Measurements from ENCODE around the gene CAMK1D.

DNA sequence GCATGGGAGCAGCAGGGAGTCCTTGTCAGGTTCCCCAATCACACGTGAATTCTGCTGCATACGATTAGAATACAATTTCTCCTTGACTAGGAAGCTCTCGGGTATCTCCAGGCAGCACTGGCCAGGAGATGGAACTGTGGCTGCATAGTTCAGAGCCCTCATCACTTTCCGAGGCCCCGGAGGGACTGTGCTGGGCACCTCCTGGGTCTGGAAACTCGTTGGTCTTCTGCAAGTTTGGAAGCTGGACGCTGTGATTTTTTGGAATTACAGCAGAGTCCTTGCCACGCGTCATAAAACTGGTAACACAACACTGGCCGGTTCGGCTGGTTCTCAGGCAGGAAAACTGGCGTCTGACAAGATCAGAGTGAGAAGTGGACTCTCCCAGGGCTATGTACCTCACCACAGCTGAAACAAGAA is 436.1 kb downstream of the CAMK1D start:
- TF ChIP-seq ZNF175 (tag by site-specific recombination; IDR thresholded peaks at IDR 0.05), result no peak
- TF ChIP-seq, protein P1, sequence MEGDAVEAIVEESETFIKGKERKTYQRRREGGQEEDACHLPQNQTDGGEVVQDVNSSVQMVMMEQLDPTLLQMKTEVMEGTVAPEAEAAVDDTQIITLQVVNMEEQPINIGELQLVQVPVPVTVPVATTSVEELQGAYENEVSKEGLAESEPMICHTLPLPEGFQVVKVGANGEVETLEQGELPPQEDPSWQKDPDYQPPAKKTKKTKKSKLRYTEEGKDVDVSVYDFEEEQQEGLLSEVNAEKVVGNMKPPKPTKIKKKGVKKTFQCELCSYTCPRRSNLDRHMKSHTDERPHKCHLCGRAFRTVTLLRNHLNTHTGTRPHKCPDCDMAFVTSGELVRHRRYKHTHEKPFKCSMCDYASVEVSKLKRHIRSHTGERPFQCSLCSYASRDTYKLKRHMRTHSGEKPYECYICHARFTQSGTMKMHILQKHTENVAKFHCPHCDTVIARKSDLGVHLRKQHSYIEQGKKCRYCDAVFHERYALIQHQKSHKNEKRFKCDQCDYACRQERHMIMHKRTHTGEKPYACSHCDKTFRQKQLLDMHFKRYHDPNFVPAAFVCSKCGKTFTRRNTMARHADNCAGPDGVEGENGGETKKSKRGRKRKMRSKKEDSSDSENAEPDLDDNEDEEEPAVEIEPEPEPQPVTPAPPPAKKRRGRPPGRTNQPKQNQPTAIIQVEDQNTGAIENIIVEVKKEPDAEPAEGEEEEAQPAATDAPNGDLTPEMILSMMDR (tag by site-specific recombination; IDR thresholded peaks at IDR 0.05), result no peak
- TF ChIP-seq ATF2 (tag by site-specific recombination; IDR thresholded peaks at IDR 0.05; ENCODE audit: low read depth), result no peak

Measured in HEK293 (cell line).